ENCODE measurements around the gene KCNN3.

The KCNN3 gene

GRCh38 chr1:154770897-154771594 lies 99.0 kb downstream of the KCNN3 start:
- DNase-seq (ENCODE audit: low read depth), result no peak

- DNase-seq (ENCODE audit: low read depth), result no peak
These were observed 100.7 kb downstream of the KCNN3 start for GRCh38 chr1:154769193-154769895.

DNA sequence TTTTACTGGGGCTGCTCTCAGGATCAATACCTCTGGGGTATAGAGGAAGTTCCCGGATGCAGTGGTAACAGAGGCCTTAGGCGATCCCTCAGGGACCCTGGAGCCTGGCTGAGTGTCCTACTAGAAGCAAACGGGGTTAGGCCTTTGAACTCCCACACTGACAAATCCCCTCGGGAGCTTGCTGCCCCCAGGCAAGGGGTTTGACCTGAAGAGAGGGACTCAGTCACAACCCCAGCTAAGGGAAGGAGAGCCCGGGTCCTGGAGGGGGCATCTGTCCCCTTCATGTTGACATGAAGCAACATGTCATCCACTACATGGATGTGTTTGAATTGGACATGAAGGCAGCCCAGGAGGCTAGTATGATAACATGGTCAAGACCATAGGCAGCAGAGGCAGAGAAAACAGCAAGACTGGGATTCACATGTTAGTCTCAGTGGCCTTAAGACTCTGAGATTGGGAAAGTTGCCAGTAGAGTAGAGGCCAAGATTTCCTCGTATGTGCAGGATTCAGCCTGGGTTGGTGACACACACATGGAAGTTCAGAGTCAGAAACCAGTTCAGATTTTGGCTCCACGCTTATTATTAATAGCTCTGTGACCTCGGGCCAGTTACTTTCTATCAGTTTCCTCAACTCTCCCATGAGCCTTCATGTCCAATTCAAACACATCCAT lies 101.5 kb downstream of the KCNN3 start:
- DNase-seq (ENCODE audit: low read depth), result no peak

GRCh38 chr1:154767315-154768240 lies 102.5 kb downstream of the KCNN3 start:
- DNase-seq (ENCODE audit: low read depth), result no peak

- DNase-seq (ENCODE audit: low read depth), result no peak
These were observed 104.1 kb downstream of the KCNN3 start for GRCh38 chr1:154765970-154766369.

- DNase-seq (ENCODE audit: low read depth), result no peak
These were observed 105.3 kb downstream of the KCNN3 start for GRCh38 chr1:154764773-154765172.

GRCh38 chr1:154764181-154764580 lies 105.9 kb downstream of the KCNN3 start:
- no peak for DNase-seq (ENCODE audit: low read depth)

- peak; percentile 69 for DNase-seq (ENCODE audit: low read depth)
These were observed 109.6 kb downstream of the KCNN3 start for GRCh38 chr1:154760469-154760933.

DNA sequence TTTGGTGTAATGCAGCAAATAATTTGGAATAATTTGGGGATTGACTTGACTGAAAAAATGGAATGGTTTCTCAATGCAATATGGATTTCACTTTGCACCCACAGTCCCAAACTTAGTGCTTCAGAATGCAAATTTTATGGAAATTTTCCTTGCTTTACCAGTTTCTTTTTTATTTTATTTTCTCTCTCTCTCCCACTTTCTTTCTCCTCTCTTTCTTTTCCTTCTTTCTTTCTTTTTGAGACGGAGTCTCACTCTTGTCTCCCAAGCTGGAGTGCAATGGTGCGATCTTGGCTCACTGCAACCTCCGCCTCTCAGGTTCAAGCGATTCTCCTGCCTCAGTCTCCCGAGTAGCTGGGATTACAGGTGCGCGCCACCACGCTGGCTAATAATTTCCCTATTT lies 110.3 kb downstream of the KCNN3 start:
- DNase-seq (ENCODE audit: low read depth), result no peak

DNA sequence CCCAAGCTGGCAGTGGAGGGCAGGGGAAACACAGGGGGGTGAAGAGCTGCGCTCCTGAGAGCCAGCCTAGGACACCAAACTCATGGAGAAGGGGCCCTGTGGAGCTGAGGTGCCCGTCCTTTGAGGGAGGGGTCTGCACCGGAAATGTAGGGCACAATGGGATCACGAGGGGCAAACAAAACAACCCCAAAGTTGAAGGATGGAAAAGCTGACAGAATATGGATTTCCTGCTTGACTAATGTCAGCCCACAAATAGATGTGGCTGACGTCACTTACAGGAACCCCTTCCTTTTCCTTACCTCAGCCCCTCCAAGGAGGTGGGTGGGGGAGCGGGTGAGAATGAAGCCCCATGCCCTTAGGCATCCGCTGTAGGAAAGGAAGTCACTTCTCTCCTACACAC lies 110.9 kb downstream of the KCNN3 start:
- no peak for DNase-seq (ENCODE audit: low read depth)

GRCh38 chr1:154758346-154758745 lies 111.7 kb downstream of the KCNN3 start:
- no peak for DNase-seq (ENCODE audit: low read depth)

- no peak for DNase-seq (ENCODE audit: low read depth)
These were observed 113.1 kb downstream of the KCNN3 start for GRCh38 chr1:154756793-154757548.

- no peak for DNase-seq (ENCODE audit: low read depth)
These were observed 114.0 kb downstream of the KCNN3 start for GRCh38 chr1:154755858-154756730.

DNA sequence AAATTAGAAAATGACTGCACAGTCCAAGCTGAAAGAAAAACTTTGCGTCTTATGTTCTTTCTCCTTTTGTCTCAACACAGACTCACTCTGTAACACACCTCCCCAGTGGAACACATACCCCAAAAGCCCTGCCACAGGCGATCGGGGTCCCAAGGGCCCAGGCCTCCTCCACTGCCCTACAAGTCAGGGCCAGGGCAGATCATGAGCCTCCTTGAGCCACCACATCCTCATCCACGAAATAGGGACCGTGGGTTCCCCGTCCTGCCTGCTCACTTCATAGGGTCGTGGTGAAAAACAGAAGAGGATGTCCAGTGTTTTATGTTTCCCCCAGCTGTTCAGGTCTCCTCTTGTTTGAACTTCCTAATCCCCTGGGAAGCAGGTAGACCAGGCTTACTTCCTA lies 116.7 kb downstream of the KCNN3 start:
- no peak for DNase-seq (ENCODE audit: low read depth)

DNA sequence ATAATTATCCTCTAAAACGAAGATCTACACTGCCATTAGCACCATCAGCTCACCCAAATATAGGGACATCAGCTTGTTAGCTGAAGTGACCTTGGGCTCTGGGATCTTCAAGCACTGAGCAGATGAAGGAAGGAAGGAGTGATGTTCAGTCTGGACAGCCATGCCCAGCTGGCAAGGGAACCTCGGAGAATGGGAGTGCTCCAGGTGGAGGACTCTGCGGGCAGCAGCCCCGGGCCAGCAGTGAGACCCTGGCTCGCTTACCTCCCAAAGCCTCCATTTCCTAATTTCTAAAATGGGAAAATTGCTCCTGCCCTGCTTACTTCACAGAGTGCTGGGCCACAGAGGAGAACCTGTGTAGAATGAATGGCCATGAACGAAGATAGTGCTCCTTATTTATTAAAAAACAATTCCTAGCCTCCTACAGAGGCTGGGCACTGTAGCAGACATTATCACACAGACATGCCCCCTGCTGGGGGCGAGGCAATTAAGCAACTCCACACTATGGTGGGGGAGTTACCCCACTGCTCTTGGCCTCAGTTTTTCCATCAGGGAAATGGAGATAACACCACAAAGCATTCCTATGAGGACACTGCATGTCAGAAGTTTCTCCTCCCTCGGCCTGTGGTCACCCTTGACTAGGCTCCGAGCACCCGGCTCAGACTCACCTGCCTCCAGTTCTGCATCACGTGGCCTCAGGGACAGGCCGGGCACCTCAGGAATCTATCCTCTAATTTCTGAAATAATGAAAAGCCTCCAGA lies 117.6 kb downstream of the KCNN3 start:
- no peak for DNase-seq (ENCODE audit: low read depth)

DNA sequence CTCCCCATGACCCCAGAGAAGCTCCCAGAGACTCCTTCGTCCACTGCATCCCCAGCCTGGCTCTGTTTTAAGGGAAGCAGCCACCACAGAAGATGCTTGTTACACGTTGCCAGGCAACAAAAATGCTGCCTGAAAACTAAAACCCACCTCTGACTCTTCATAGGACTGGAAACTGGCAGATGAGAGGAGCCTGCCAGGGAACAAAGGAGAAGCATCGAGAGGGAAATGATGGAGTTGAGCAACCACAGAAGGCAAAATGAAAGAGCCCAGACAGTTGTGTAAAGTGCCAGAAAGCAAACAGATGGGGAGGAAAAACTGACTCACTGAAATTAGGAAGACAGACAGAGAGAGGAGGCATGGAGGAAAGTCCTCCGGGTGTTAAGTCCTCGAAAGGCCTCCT lies 118.4 kb downstream of the KCNN3 start:
- no peak for DNase-seq (ENCODE audit: low read depth)

DNA sequence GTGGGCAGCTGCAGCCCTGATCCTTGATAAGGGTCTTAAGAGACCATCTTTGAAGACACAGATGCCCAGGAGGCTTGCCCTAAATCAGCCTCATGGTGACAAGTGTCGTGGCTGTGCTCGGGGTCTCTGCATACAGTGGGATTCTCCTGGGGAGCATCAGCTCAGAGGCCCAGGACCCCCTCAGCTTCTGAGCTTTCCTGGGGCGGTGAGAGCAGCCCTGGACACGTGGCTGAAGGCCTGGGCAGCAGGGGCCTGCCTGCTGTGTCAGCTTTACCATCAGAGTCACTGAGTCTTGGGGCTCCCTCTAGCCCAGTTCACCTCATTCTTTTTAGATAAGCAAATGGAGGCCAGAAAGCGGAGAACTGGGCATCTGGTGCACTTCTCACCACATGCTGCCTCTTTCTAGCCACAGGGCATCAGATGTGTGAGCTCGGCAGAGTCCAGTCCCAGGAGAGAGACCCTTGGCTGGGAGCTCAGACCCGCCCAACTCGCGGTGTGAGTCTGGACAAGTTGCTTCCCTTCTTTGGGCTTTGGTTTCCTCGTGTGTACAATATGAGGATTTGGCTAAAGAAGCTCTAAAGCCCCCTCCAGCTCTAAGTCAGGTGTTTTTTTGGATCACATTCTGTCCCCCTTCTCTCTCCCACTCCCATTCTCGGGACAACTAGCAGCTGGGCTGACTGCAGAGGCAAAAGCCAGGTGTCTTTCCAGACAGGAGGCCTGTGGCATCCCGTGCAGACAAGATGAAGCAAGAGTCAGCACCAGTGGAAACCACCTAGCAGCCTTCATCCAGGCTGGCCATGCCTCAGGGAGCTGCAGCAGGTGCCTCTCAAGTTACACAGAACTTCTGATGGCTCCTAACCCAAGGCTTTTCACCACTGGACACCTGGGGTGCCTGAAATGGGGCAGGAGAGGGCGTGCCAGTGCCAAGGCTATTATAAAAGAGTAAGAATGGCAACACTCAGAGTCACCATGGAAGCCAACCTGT lies 119.1 kb downstream of the KCNN3 start:
- DNase-seq (ENCODE audit: low read depth), result no peak

DNA sequence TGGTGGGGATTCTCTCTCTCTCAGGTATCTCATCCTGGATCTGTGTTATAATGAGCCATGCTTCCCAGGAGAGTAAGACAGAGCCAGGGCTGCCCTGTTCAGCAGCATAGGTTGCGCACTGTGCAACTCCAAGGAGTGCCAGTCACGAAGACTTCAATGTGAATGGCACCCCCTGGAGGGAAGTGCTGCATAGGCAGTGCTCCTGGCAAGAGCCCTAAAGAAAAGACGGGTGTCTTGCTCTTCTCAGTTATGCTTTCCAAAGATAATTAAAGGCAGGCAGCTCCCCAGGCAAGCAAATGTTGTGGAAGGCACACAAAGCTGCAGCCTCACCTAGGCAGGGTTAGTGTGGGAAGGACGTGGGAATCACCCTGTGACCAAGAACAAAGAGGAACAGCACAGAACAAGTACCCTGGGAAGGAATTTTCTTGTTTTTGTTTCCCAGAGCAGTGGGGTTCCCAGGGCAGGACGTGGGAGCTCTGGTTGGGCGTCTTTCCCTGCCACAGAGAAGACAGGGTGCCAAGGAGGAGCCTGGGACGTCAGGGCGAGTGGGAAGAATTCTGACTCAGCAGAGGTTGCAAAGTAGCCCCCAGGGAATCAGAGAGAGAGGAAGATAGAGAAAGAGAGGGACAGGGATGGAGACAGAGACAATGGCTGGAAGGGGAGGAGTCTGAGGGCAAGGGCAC lies 120.9 kb downstream of the KCNN3 start:
- DNase-seq (ENCODE audit: low read depth), result no peak
